ELF-1 (cell line): ENCODE results near the gene NR2F1-AS1.
"Not testable (repeated sequence)": the region's sequence is repeated elsewhere in the genome, so short reads cannot be mapped to it uniquely, and the experiment has no call there.

Source experiments
- DNase-seq: peaks from one replicate; pipeline ENCODE4 v3.0.0-alpha.2; 2016; ENCODE audit warnings: low read depth, low spot score

The NR2F1-AS1 gene

GRCh38 chr5:93430118-93430517 lies 150.9 kb downstream of the NR2F1-AS1 start:
- no peak for DNase-seq

- no peak for DNase-seq
These were observed 152.2 kb downstream of the NR2F1-AS1 start for GRCh38 chr5:93428868-93429267.

DNA sequence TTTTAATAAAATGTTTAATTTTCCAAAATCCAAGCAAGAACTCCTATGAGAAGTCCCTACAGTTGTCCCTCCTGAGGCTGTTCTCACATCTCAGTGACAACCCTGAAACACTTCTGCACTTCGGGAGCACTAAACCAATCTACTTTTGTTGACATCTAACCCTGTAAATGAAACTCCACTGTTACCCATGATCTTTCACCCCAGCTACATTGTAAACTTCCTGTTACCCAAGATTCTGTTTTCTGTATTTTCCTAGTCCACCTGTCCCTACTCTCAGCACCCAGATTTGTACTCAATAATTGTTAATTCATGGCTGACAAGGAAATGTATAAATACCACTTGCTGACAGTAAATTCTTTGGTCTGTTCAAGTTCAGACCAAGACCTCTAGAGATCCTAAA lies 153.7 kb downstream of the NR2F1-AS1 start:
- no peak for DNase-seq

DNA sequence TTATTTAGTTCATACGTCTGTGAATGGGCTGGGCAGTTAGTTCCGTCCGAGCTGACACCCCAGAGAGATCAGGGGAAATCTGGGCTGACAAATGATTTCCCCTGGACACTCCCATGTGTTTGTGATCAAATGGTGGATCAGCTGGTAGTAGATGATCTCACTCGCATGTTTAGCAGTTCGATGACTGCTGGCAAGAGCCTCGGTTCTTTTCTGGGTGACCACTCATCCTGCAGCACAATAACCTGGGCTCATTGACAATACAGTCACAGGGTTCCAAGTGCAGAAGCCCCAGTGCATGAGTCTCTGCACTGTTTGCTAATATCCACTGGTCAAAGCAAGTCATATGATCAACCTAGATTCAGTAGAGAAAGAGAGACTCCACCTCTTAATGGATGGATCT lies 155.9 kb downstream of the NR2F1-AS1 start:
- DNase-seq: no peak

GRCh38 chr5:93423300-93423699 lies 157.7 kb downstream of the NR2F1-AS1 start:
- DNase-seq: no peak

DNA sequence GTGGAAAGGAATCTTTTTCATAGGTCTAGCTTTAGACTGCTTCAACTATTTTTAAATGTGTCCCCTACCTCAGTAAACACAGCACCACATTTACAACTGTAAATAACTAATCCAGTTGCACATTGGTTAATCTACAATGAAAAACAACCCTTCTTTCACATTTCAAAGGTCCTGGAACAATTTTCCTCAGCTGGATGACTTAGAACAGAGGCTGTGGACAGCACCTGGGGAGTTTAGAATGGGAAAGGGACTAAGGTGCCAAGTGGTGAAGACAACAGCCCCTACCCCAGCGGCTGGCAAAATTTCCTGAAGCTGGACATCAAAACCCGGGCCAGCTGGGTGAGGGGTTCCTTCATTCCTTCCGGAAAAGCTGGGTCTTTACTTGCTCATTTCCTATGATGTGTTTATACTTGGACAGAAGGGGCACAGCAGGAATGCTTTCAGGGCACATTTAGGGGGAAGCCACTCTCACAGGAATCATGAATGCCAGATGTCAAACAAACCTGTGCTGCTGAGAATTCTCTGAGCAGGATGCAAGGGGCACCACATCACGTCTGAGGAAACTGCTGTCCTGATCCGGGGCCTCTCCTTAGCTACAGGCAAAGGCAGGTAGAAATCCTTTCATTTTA lies 158.3 kb downstream of the NR2F1-AS1 start:
- no peak for DNase-seq

DNA sequence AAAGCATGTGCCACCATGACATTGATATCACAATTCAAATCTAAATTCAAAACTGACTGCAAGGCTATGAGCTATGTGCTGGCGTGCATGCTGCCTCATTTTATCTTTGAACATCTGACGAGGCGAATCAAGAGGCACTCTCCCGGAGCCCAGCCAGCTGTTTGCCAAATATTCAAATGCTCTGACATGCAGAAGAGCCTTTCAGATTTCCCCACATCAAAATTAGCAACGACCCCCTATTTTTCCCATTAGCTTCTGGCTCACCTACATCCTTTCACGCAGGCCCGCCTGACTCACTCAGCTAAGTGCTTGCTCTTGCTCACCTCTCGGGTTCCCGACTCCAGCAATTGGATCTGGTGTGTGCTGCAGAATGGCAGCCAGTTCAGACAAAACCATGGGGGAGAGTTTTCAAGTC lies 159.0 kb downstream of the NR2F1-AS1 start:
- peak; percentile 27 for DNase-seq

- DNase-seq: peak; percentile 78
These were observed 159.6 kb downstream of the NR2F1-AS1 start for GRCh38 chr5:93421468-93421867.

DNA sequence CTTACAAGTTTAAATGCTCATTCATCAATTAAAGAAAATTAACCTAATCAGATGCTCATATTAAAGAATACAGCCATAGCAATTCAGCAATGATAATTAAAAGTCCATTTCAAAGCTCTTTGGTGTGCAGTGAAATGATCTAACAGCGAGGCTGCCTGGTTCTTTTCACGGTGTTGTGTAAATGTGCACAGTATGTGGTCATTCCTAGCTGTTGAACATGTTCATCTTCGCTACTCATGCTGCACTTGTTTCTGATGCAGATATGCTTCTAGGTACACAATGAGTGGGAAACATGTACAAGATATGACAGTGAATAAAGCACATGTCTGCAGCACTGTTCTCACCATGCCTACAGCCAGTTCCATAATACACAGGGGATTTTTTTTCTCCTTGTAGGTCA lies 163.5 kb downstream of the NR2F1-AS1 start:
- no peak for DNase-seq

- DNase-seq: no peak
These were observed 165.2 kb downstream of the NR2F1-AS1 start for GRCh38 chr5:93415819-93416218.

DNA sequence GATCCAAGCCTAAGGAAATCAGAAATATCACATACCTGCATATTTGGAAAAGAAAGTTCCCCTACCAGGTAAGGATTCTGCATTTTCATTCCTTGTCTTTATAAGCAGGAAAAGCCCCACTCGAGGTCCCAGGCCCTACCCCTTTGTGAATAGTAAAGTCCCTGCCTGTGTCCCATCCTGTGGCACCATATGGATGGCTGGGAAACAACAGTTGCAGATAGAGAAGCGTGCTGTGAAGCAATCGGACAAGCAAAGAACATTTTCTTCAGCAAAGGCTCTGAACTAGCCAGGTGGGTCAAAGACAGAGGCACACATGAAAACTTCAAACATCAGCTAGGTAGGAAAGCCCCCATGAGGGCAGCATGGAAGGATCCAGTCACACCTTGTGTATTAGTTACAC lies 169.3 kb downstream of the NR2F1-AS1 start:
- DNase-seq: no peak

DNA sequence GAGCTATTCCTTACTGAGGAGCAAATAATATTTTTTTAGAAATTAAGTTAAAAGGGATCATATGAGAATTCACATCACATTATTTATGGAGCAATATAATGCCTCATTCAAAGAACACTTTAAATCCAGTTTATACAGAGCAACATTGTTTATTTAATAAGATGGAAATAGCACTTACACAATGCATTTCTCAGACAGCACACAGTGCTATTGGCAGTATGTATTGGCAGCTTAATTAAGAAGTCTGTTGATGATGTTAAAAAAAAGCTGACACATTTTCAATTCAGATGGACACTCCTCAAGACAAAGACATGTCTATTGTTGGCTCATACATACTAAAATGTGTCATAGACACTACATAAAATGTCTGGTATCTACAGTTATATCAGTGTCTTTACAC lies 171.3 kb downstream of the NR2F1-AS1 start:
- no peak for DNase-seq

DNA sequence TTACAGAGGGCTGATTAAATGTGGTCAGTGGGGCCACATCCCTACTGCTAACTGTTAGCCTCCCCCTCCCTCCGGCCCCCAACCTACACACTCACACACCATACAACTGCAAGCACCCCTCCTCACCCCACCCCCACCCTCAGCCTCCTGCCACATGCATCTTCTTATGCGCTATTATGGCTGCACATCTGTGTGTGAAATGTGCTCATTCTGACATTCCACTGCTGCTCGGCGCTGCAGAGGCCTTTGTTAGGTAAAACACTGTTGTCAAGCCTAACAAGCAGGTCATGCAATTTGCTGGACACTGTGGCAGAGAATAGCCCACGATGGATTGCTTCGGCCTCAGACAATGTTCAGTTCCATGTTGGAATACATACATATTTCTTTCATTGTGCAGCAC lies 173.6 kb downstream of the NR2F1-AS1 start:
- DNase-seq: peak; percentile 24

GRCh38 chr5:93406971-93407401 lies 174.0 kb downstream of the NR2F1-AS1 start:
- DNase-seq: no peak

GRCh38 chr5:93404246-93404645 lies 176.8 kb downstream of the NR2F1-AS1 start:
- DNase-seq: no peak

GRCh38 chr5:93403141-93403928 lies 177.7 kb downstream of the NR2F1-AS1 start:
- no peak for DNase-seq

GRCh38 chr5:93402451-93402850 lies 178.6 kb downstream of the NR2F1-AS1 start:
- no peak for DNase-seq

DNA sequence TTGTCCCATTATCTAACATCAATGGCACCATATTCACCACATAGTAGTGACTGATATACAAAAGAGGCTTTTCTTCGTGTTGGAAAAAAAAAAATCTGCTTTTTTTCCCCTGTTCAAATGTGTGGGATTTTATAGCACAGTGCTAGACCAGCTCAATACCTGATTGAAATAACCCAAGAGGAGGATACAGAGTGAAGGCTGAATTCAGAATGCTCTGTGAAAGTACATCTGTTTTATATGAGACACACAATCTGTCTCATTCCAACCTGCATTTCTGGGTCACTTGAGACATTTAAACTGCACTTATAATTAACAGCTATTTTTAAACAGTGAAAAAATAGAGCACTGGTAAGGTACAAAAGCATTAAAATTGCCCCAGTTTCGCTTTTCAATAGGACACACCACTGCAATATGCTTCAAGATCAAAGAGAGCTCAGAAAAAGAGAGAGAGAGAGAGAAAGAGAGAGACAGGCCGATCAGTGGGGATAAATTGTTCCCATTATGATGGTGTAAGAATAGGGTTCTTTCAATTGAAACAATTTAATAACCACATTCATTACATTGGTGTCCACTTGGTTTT lies 179.3 kb downstream of the NR2F1-AS1 start:
- no peak for DNase-seq

- no peak for DNase-seq
These were observed 181.3 kb downstream of the NR2F1-AS1 start for GRCh38 chr5:93399675-93400074.

GRCh38 chr5:93395971-93396379 lies 185.0 kb downstream of the NR2F1-AS1 start:
- no peak for DNase-seq

DNA sequence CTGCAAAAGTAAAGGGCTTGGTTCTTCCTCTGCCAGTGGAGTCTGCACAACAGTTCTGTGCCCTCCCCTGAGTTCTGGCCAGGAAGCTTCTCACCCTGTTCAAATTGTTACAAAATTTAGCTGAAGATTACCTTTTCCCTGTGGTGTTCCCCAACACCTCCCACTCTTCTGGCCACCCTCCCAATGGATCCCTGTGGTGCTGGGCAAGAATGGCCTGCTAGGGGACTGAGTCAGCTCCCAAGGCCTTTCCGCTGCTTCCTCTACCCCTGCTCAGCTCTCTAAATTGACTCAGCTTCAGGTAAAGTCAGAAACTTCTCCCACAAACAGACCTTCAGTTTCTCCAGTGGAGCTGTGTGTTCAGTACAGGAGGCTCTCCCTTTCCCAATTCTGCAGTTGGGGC lies 186.0 kb downstream of the NR2F1-AS1 start:
- no peak for DNase-seq

GRCh38 chr5:93394301-93394700 lies 186.7 kb downstream of the NR2F1-AS1 start:
- no peak for DNase-seq

GRCh38 chr5:93391169-93391568 lies 189.8 kb downstream of the NR2F1-AS1 start:
- not testable (repeated sequence) for DNase-seq
